ENCODE measurements around the gene DNAJC15. TPM values are rescaled to one million over a fixed set of nuclear protein-coding genes. Genes with fewer than 3 reads are reported as not detected.

DNAJC15 gene
- total RNA-seq, 6 donors from 2014 or later, result 3.1 to 19.3 (median 9.0) TPM

DNA sequence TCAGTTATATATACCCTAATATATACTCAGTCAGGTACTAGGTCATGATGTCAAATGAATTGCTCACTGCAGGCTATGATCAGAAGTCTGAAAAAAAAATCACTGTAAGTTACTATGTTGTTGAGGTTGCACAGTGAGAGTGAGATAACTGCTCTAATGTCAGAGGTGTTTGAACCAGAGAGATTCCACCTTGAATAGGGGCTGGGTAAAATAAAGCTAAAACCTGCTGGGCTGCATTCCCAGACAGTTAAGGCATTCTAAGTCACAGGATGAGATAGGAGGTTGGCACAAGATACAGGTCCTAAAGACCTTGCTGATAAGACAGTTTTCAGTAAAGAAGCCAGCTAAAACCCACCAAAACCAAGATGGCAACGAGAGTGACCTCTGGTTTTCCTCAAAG lies 41.5 kb upstream of the DNAJC15 start:
- 50 to 57% methylated on average over 1 of the region's 1 CpG for WGBS, 2 donors
- no peak for ATAC-seq (ENCODE audit: low FRiP score in 2 of 2)
- no peaks in the 10 kb centered on the region for H3K9me3 ChIP-seq
- no peak overlapping the region for H3K27ac ChIP-seq
- no peaks in the 10 kb centered on the region for H3K27me3 ChIP-seq
- no peak overlapping the region for H3K4me3 ChIP-seq
- H3K36me3 ChIP-seq, result no peaks in the 10 kb centered on the region
- peaks cover 0 to 15% (median 11%) of the 10 kb centered on the region in 4 donors for H3K4me1 ChIP-seq
- TF ChIP-seq POLR2A (IDR thresholded peaks at IDR 0.05) (no peak), CTCF (IDR thresholded peaks at IDR 0.05) (no peak), POLR2AphosphoS5 (IDR thresholded peaks at IDR 0.05) (no peak), EP300 (IDR thresholded peaks at IDR 0.05) (no peak)
- DNase-seq, result no peak

DNA sequence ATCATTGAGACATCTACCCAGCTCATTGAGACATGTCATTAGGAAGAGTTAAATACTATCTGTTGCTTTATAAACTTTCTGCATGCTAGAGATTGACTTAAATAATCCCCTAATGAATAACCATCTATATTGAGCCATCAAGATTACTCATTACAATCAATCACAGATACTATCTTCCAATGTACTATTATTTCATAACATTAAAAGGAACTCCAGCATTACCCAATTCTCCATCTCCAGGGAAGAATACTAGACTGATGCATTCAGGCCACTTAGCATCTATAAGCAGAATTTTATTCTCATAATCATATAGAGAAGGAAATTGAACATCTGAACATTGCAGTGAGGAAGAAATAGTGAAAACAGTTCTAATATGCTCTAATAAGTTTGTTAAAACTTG lies 39.4 kb upstream of the DNAJC15 start:
- no peak overlapping the region for H3K27ac ChIP-seq
- H3K4me3 ChIP-seq, result no peak overlapping the region
- ATAC-seq (ENCODE audit: low FRiP score in 2 of 2) (no peak), DNase-seq (no peak)
- H3K9me3 ChIP-seq, result no peaks in the 10 kb centered on the region
- no peaks in the 10 kb centered on the region for H3K27me3 ChIP-seq
- TF ChIP-seq POLR2AphosphoS5 (IDR thresholded peaks at IDR 0.05) (no peak), CTCF (IDR thresholded peaks at IDR 0.05) (no peak)
- H3K36me3 ChIP-seq, result no peaks in the 10 kb centered on the region
- H3K4me1 ChIP-seq, result peaks cover 0 to 15% (median 11%) of the 10 kb centered on the region in 4 donors

DNA sequence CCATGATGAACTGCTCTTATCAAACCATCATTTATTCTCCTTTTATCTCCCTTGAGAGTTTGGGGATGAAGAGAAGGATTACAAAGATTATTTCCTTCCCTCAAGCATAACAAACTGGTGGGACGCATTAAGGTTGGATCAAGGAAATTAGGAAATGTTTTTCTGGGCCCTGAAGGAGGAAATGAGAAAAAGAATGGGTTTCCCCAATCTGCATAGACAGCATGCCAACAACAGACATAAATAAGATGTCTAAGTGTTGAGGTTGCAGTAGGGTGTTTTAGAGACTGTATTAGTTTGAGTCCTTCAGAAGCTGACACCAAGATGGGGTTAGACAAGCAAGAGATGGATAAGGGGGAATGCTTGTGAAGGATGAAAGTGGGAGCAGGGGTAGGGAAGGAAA lies 38.7 kb upstream of the DNAJC15 start:
- 29 to 53% methylated on average over 1 of the region's 1 CpG for WGBS, 2 donors
- no peak for ATAC-seq (ENCODE audit: low FRiP score in 2 of 2)
- H3K4me1 ChIP-seq, result peaks cover under 1 to 15% (median 11%) of the 10 kb centered on the region in 4 donors
- no peak overlapping the region for H3K4me3 ChIP-seq
- TF ChIP-seq EP300 (IDR thresholded peaks at IDR 0.05) (no peak), POLR2A (IDR thresholded peaks at IDR 0.05) (no peak), POLR2AphosphoS5 (IDR thresholded peaks at IDR 0.05) (no peak), CTCF (IDR thresholded peaks at IDR 0.05) (no peak)
- H3K36me3 ChIP-seq, result no peaks in the 10 kb centered on the region
- H3K9me3 ChIP-seq, result no peaks in the 10 kb centered on the region
- H3K27me3 ChIP-seq, result no peaks in the 10 kb centered on the region
- DNase-seq, result no peak
- H3K27ac ChIP-seq, result no peak overlapping the region

DNA sequence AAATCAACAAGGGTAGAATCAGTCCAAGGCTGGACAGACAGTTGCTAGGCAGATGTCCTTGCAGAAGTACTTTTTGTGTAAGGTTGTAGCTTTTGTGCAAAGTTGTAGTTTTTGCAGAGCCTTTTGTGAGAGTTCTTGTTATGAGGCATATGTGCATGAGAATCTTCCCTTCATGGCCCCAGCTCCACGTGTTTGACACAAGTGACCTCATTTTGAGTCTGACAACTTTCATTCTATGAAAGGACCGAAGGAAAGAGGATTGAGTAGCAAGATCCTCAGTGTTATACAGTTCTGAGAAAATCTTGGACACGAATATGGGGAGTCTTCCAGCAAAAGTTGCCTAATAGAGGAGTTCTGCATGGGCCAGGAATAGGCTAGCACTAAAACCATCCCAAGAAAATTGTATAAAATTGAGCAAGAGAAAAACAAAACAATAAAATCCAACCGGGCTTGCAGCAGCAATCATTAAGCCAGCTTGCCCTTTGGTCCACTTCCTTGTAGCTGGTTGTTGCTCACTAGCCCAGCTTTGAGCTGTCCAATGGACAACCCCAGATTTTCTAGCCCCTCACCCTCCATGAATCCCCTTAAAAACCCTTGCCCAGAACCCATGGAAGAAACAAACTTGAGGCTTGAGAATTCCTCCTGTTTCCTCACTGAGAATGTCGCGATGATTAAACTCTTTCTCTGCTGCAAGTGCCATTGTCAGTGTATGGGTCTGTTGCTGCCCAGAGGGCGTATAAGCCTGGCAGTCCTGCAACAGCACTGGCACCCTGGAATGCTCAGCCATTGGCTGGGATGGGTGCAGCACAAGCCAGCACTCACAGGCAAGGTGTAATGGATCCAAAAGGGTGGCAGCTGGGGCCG lies 37.8 kb upstream of the DNAJC15 start:
- DNase-seq (no peak), ATAC-seq (ENCODE audit: low FRiP score in 2 of 2) (peak in 1 of 2 donors; percentile 66)
- Histone ChIP-seq H3K4me1 (peaks cover 10 to 18% (median 15%) of the 10 kb centered on the region in 4 donors), H3K36me3 (no peaks in the 10 kb centered on the region), H3K27me3 (no peaks in the 10 kb centered on the region), H3K27ac (no peak overlapping the region), H3K4me3 (no peak overlapping the region), H3K9me3 (no peaks in the 10 kb centered on the region)
- whole genome bisulfite sequencing, 2 donors, result 82% methylated on average over 8 of the region's 8 CpGs
- TF ChIP-seq EP300 (IDR thresholded peaks at IDR 0.05) (no peak), POLR2AphosphoS5 (IDR thresholded peaks at IDR 0.05) (no peak), CTCF (IDR thresholded peaks at IDR 0.05) (no peak), POLR2A (IDR thresholded peaks at IDR 0.05) (no peak)

GRCh38 chr13:42986176-42986574 lies 37.2 kb upstream of the DNAJC15 start:
- no peak for DNase-seq
- ATAC-seq (ENCODE audit: low FRiP score in 2 of 2), result no peak
- TF ChIP-seq EP300 (IDR thresholded peaks at IDR 0.05), result no peak
- TF ChIP-seq CTCF (IDR thresholded peaks at IDR 0.05), result no peak
- TF ChIP-seq POLR2A (IDR thresholded peaks at IDR 0.05), result no peak
- TF ChIP-seq POLR2AphosphoS5 (IDR thresholded peaks at IDR 0.05), result no peak
- Histone ChIP-seq H3K4me1 (peaks cover 16 to 22% (median 19%) of the 10 kb centered on the region in 4 donors), H3K36me3 (no peaks in the 10 kb centered on the region), H3K9me3 (no peaks in the 10 kb centered on the region), H3K27ac (no peak overlapping the region), H3K4me3 (no peak overlapping the region), H3K27me3 (no peaks in the 10 kb centered on the region)
- 80 to 83% methylated on average over 7 of the region's 7 CpGs for WGBS, 2 donors
